Mammary epithelial cell (primary cell): ENCODE results near the gene TFR2.
"Not testable (repeated sequence)": the region's sequence is repeated elsewhere in the genome, so short reads cannot be mapped to it uniquely, and the experiment has no call there.

Experiments used
- CTCF ChIP-seq, 2 donors: IDR thresholded peaks in 1 of 2; conservative IDR thresholded peaks in 1 of 2; 2 replicates each; pipeline ENCODE4 v1.5.1; 2011 to 2012; ENCODE audit warnings: inconsistent platforms in 2 of 2, low read length in 2 of 2, mild to moderate bottlenecking in 2 of 2, control low read depth in 1 of 2, low read depth in 1 of 2; ENCODE audit not compliant: insufficient read depth in 1 of 2; ENCODE audit errors: extremely low read depth in 1 of 2
- EZH2 ChIP-seq: IDR thresholded peaks from 2 replicates; pipeline ENCODE4 v1.6.1; 2012; ENCODE audit warnings: low read length, inconsistent platforms, borderline replicate concordance

GRCh38 chr7:100669106-100669505, 27.8 kb upstream of the TFR2 start:
- TF ChIP-seq CTCF (conservative IDR thresholded peaks at IDR 0.05 in 1 of 2, IDR thresholded peaks at IDR 0.05 in 1 of 2; ENCODE audit: extremely low read depth in 1 of 2, insufficient read depth in 1 of 2, low read depth in 1 of 2, low read length in 2 of 2); EZH2: not testable (repeated sequence)
